H1 (cell line): Measurements from ENCODE around the gene ALDH3A1. TPM values are rescaled to one million over a fixed set of nuclear protein-coding genes. Genes with fewer than 3 reads are reported as not detected.

Experiments used
- CHD7 ChIP-seq: fragments of 300-600 bp; sonication (generic); IDR thresholded peaks from 2 replicates; pipeline ENCODE4 v1.7.1; 2012; ENCODE audit warnings: low read length, moderate library complexity, mild to moderate bottlenecking, inconsistent platforms; ENCODE audit not compliant: insufficient replicate concordance
- RFX5 ChIP-seq: IDR thresholded peaks from 2 replicates; pipeline ENCODE4 v1.6.1; 2011; ENCODE audit warnings: low read depth, low read length, improper control_type of control experiment, borderline replicate concordance
- SAP30 ChIP-seq: fragments of 300-600 bp; sonication (generic); IDR thresholded peaks from 2 replicates; pipeline ENCODE4 v1.7.1; 2012; ENCODE audit warnings: low read length, moderate library complexity, mild to moderate bottlenecking, inconsistent platforms; ENCODE audit not compliant: insufficient read depth, insufficient replicate concordance
- SIN3A ChIP-seq, 2 experiments: IDR thresholded peaks in 1 of 2; conservative IDR thresholded peaks in 1 of 2; 2 replicates each; pipeline ENCODE4 v1.6.1; 2011 to 2012; ENCODE audit warnings: low read length in 2 of 2, improper control_type of control experiment in 1 of 2, low read depth in 1 of 2, mild to moderate bottlenecking in 1 of 2
- TBP ChIP-seq: IDR thresholded peaks from 2 replicates; pipeline ENCODE4 v1.6.1; 2011; ENCODE audit warnings: low read depth, low read length, improper control_type of control experiment
- polyA plus RNA-seq, 7 experiments: library from polyadenylated mRNA; depleted of rRNA in 3 of 7; stranded (reverse) in 5 of 7; unstranded in 2 of 7; fragments of >200 nt in 5 of 7; fragments of 200-250 nt in 2 of 7; gene quantifications; 1 replicate in 5 of 7; 2 replicates in 1 of 7; 4 replicates in 1 of 7; pipeline versions ENCODE4 v1.2.1 to v1.2.3, GENCODE V29; 2011 to 2013; ENCODE audit warnings: missing spikeins in 2 of 7, mixed read lengths in 2 of 7
- total RNA-seq: library from RNA; stranded (reverse); fragmentation: NEBNext Ultra II Directional; extraction: Animal tissue kit (Norgen Biotek cat#: 25700); gene quantifications from 2 replicates; pipeline ENCODE4 v1.2.1, GENCODE V29; 2021

Gene ALDH3A1
- total and polyA plus RNA-seq, 2 of the 8 experiments (the other 6 are each of a cell fraction or from before 2014, with no cell fraction given) = 0.37 to 1.4 TPM

GRCh38 chr17:19702217-19702641, 45.9 kb downstream of the ALDH3A1 start (continued):
- TF ChIP-seq CHD7 (no peak), RFX5 (no peak), SIN3A (conservative IDR thresholded peaks at IDR 0.05 in 1 of 2, IDR thresholded peaks at IDR 0.05 in 1 of 2; ENCODE audit: low read depth in 1 of 2, low read length in 2 of 2) (no peak), SAP30 (no peak), TBP (no peak)
